ENCODE measurements around the gene ZC3H6.
"Not testable (repeated sequence)": the region's sequence is repeated elsewhere in the genome, so short reads cannot be mapped to it uniquely, and the experiment has no call there.

ZC3H6 gene

GRCh38 chr2:112321375-112322320 lies 46.3 kb downstream of the ZC3H6 start:
- DNase-seq (ENCODE audit: low read depth, low spot score): no peak

GRCh38 chr2:112322919-112323318 lies 47.5 kb downstream of the ZC3H6 start:
- no peak for DNase-seq (ENCODE audit: low read depth, low spot score)

GRCh38 chr2:112332123-112332696 lies 56.8 kb downstream of the ZC3H6 start:
- no peak for DNase-seq (ENCODE audit: low read depth, low spot score)

GRCh38 chr2:112335600-112335999 lies 60.2 kb downstream of the ZC3H6 start:
- no peak for DNase-seq (ENCODE audit: low read depth, low spot score)

GRCh38 chr2:112339986-112340385 lies 64.6 kb downstream of the ZC3H6 start:
- no peak for DNase-seq (ENCODE audit: low read depth, low spot score)

- no peak for DNase-seq (ENCODE audit: low read depth, low spot score)
Observed at GRCh38 chr2:112340475-112341267, 65.3 kb downstream of the ZC3H6 start.

DNA sequence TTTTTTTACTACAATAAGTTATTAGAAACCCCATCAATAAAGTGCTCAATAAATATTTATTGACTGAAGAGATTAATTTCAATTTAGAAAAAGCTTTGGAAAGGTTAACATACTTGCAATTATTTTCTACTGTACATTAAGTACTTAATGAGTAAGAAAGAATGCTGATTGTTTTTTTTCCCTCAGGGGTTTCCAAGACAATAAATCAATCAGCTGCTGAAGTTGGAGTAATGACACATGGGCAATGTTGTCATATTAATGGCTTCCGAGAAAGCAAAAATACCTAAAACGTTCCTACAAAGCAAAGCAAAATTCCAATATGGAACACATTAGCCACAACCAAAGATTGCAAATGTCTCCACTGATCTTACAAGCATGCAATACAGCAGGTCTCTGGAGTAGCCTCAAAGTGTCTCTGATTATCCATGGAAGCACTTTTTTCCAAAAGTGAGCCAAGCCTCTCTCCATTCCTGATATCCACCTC lies 66.7 kb downstream of the ZC3H6 start:
- no peak for DNase-seq (ENCODE audit: low read depth, low spot score)

DNA sequence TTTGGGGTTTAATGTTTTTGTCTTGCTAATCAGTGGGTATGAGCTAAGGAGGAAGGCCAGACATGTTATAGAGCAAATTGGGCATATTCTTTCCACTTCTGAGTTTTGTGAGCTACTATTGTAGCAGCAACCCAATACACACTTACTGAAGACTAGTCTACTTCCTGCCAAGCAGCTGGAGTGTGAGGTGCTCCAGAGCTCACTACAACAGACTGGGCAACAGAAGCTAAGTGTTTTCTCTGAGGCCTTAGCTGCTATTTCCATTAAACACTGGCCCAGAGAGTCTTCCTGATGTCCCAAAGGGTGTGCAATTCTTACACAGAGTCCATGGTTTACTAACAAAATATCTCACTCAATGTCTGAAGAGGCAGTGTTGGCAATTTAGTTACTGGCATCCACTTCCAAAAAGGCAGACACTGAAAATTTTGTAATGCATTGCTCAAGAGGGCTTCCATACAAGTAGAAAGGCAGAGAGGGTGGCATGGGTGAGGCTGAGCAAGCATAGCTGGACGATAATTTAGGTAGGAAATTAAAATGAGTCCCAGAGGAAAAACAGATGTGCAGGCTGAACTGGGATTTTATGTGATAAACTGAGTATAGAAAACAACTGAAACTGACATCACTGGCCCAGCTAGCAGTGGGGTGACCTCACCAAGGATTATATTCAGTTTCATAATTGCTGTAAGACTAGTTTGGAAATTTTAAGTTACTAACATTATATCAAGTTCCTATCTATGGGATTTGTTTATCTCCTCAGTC lies 68.6 kb downstream of the ZC3H6 start:
- DNase-seq (ENCODE audit: low read depth, low spot score): no peak

DNA sequence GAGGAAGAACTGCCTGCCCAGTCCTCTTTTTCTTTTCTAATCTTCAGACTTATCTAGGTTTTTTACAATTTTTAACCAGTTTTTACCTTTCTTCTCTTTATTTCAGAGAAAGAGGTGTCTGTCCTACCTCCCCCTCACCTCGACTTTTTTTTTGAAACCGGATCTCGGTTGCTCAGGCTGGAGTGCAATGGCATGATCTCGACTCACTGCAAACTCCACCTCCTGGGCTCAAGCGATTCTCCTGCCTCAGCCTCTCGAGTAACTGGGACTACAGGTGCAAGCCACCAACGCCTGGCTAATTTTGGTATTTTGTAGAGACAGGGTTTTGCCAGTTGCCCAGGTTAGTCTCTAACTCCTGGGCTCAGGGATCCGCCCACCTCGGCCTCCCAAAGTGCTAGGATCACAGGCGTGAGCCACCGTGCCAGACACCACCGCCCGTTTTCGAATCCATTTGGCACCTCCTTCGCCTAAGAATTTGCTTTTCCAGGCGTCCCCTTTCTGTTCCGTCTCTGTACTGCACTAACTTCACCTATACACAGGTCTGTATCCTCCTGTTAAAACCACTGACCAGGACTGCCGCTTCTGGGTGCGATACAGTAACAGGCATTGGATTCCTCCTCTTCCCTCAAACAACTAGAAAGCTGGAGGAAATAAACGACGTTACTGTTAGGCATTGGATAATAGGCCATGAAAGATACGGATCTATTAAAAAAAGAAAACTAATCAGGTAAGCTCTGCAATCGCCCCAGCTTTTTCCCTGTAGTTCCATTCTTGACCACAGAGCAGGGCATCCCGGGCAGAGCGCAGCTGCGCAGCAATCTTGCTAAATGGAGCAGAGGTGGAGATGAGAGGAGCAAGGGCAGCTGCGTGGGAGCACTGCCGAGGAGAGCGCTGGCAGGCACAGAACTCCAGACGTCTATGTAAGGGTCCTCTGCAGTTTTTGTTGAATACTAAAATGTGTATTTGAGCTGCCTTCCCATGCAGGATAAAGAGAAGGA lies 69.9 kb downstream of the ZC3H6 start:
- DNase-seq (ENCODE audit: low read depth, low spot score): no peak

DNA sequence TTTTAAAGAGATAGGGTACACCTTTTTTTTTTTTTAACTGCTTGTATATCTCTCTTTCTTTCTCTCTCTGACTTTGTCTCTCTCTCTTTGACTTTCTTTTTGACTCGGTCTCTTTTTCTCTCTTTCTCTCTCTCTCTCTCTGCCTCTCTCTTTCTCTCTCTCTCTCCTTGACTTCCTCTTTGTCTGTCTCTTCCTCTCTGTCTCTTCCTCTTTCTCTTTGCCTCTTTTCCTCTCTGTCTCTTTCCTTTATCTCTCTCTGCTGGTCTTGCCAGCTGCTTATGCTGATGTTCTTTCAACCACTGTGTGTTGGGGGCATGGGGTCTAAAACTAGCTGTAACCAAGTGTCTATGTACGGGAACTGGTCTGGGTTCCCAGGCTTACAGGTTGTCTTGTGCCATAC lies 76.9 kb downstream of the ZC3H6 start:
- DNase-seq (ENCODE audit: low read depth, low spot score): not testable (repeated sequence)

DNA sequence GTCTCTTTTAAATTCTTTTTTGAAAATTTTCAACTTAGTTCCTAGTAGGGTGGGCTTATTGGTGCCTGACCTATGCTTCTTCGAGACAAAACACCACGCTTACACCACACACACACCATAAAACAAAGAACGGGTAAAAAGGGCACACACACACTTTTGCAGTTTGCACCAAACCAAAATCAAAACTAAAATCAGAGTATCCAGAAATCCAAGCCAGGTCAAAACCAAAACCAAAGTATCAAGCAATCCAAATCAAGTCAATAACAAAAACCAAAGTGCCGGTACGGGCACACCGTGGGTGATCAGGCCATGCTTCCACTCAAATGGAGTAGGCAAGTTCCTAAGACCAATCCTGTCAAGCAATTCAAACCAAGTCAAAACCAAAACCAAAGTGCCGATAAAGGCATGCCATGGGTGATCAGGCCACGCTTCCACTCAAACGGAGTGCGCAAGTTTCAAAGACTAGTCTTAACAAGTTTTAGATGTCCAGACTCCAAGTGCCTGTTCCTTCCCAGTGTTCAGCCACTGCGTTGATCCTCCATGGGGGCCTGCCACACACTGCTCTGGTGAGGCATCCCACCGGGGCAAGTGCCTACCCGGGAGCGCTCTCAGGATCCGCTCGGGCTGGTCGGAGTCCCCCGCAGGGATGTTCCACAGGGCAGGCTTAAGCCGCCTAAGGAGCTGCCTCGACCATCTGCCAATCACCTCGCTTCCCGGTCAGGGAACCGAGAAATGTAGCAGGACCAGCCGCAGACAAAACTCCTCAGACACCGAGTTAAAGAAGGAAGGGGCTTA lies 77.6 kb downstream of the ZC3H6 start:
- not testable (repeated sequence) for DNase-seq (ENCODE audit: low read depth, low spot score)

DNA sequence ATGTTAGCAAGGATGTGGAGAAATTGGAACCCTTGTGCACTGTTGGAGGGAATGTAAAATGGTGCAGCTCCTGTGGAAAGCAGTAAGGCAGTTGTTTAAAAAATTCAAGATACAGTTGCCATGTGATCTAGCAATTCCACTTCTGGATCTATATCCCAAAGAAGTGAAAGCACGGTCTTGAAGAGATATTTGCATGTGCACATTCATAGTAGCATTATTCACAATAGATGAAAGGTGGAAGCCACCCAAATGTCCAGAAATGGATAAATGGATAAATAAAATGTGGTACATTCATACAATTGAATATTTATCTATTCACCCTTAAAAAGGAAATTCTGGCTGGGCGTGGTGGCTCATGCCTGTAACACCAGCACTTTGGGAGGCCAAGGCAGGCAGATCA lies 78.9 kb downstream of the ZC3H6 start:
- not testable (repeated sequence) for DNase-seq (ENCODE audit: low read depth, low spot score)

- DNase-seq (ENCODE audit: low read depth, low spot score): not testable (repeated sequence)
Observed at GRCh38 chr2:112360055-112360454, 84.7 kb downstream of the ZC3H6 start.
